ENCODE data around the gene REEP1.

GRCh38 chr2:86194751-86195054 lies 142.7 kb downstream of the REEP1 start:
- no peak for TF ChIP-seq CTCF (conservative IDR thresholded peaks at IDR 0.05; ENCODE audit: low read depth, low read length)
- no peak for TF ChIP-seq EZH2 (IDR thresholded peaks at IDR 0.05; ENCODE audit: borderline replicate concordance, low read depth, low read length, poor library complexity, severe bottlenecking)
